Measurements from ENCODE around the gene SLC16A6.

GRCh38 chr17:68273722-68274121, 17.2 kb downstream of the SLC16A6 start:
- TF ChIP-seq POLR2A (IDR thresholded peaks at IDR 0.05): no peak
- no peak for TF ChIP-seq CTCF (IDR thresholded peaks at IDR 0.05)
